GM18951 (cell line): ENCODE results near the gene LRTM1.

Source experiments
- POLR2A ChIP-seq: IDR thresholded peaks from 4 replicates; pipeline ENCODE4 v1.6.1; 2011; ENCODE audit warnings: mild to moderate bottlenecking; ENCODE audit not compliant: insufficient read length, insufficient read depth; ENCODE audit errors: extremely low read depth
- in situ Hi-C: fragments of 300-500 bp; cut with MboI; formaldehyde crosslinking; loops from one replicate; pipeline ENCODE4 v1.12.0; 2022; ENCODE audit warnings: low sequenced_read_pairs, mixed read lengths, inconsistent platforms; ENCODE audit not compliant: unreplicated experiment

LRTM1 gene

GRCh38 chr3:54916732-54917131 lies 11.1 kb downstream of the LRTM1 start:
- no peak for TF ChIP-seq POLR2A
- in situ Hi-C loops: no loop called here

- in situ Hi-C loops: no loop called here
- TF ChIP-seq POLR2A: no peak
These were observed 11.9 kb downstream of the LRTM1 start for GRCh38 chr3:54915976-54916375.

- TF ChIP-seq POLR2A: no peak
- in situ Hi-C loops: no loop called here
These were observed 12.7 kb downstream of the LRTM1 start for GRCh38 chr3:54915181-54915580.

- no peak for TF ChIP-seq POLR2A
- in situ Hi-C loops: no loop called here
These were observed 13.7 kb downstream of the LRTM1 start for GRCh38 chr3:54914180-54914579.

GRCh38 chr3:54909191-54909590 lies 18.7 kb downstream of the LRTM1 start:
- TF ChIP-seq POLR2A: no peak
- in situ Hi-C loops: no loop called here

GRCh38 chr3:54906763-54907162 lies 21.1 kb downstream of the LRTM1 start:
- in situ Hi-C loops: no loop called here
- no peak for TF ChIP-seq POLR2A

GRCh38 chr3:54905920-54906319 lies 21.9 kb downstream of the LRTM1 start:
- in situ Hi-C loops: no loop called here
- TF ChIP-seq POLR2A: no peak

- in situ Hi-C loops: no loop called here
These were observed 22.5 kb downstream of the LRTM1 start for GRCh38 chr3:54905261-54905888.

GRCh38 chr3:54901906-54902685 lies 25.8 kb downstream of the LRTM1 start:
- in situ Hi-C loops: no loop called here
- TF ChIP-seq POLR2A: no peak

More at GRCh38 chr3:54905261-54905888, 22.5 kb downstream of the LRTM1 start:
- TF ChIP-seq POLR2A: no peak

GRCh38 chr3:54900838-54901591 lies 26.8 kb downstream of the LRTM1 start:
- TF ChIP-seq POLR2A: no peak

GRCh38 chr3:54899273-54899672 lies 28.6 kb downstream of the LRTM1 start:
- in situ Hi-C loops: no loop called here
- TF ChIP-seq POLR2A: no peak

More at GRCh38 chr3:54900838-54901591, 26.8 kb downstream of the LRTM1 start:
- in situ Hi-C loops: no loop called here

- TF ChIP-seq POLR2A: no peak
These were observed 30.7 kb downstream of the LRTM1 start for GRCh38 chr3:54897028-54897711.

GRCh38 chr3:54895613-54896012 lies 32.2 kb downstream of the LRTM1 start:
- no peak for TF ChIP-seq POLR2A
- in situ Hi-C loops: no loop called here

More at GRCh38 chr3:54897028-54897711, 30.7 kb downstream of the LRTM1 start:
- in situ Hi-C loops: no loop called here
